Spleen (tissue), 7 donors: ENCODE results near the gene XDH.

Experiments used
- POLR2A ChIP-seq, 3 donors: fragments of 450-650 bp; IDR thresholded peaks; one replicate each; pipeline ENCODE4 v1.5.1; 2017; ENCODE audit warnings: antibody characterized with exemption in 3 of 3, mild to moderate bottlenecking in 1 of 3
- POLR2AphosphoS5 ChIP-seq, 3 donors: sonication (generic); formaldehyde crosslinking; IDR thresholded peaks; one replicate each; pipeline ENCODE4 v1.5.1; 2017; ENCODE audit warnings: antibody characterized with exemption in 3 of 3
- TF ChIP-seq, protein P1 (sequence below), 11 experiments: fragments of 200-600 bp in 7 of 11; fragments of 450-650 bp in 4 of 11; sonication (generic) in 4 of 11; IDR thresholded peaks in 8 of 11; conservative IDR thresholded peaks in 3 of 11; 1 replicate in 7 of 11; 2 replicates in 4 of 11; pipeline versions ENCODE4 v1.4.0 to v1.8.0; 2016 to 2021; ENCODE audit warnings: antibody characterized with exemption in 11 of 11, inconsistent platforms in 4 of 11, mild to moderate bottlenecking in 1 of 11
- donor health status: DM: no; HTN: no; CAD: no; lungs with moderate emphysema.
- donor health status: DM: no; HTN: no; CAD: no.
- donor health status: DM: no; HTN: no; CAD: no.

DNA sequence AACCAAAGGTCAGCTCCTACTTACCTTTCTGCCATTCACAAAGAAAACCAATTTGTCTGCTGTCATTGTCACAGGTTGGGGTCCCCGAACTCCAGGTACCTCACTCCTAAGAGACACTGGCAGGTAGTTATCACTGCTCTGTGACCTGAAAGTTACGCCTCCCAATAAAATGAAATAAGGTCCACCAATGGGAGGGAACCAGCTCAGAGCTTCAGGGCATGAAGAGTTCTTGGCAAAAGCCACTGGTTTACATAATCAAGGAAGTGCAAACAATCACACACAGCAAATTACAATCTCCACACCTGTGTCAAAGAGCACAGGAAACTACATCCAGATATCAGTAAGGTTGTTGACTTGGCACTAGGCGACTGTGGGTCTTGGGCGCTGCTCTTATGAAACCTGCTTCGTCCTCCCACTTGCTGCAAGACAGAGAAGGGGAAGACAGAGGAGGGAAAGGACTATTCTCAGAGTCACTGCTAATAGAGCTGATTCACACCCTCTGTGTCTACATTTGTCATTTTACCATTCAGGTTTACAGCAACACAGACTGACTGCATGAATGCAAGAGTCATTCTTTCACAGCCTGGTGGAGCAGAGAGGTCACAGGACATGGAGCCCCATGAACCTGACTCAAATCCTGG lies at the start of gene XDH:
- TF ChIP-seq, protein P1, sequence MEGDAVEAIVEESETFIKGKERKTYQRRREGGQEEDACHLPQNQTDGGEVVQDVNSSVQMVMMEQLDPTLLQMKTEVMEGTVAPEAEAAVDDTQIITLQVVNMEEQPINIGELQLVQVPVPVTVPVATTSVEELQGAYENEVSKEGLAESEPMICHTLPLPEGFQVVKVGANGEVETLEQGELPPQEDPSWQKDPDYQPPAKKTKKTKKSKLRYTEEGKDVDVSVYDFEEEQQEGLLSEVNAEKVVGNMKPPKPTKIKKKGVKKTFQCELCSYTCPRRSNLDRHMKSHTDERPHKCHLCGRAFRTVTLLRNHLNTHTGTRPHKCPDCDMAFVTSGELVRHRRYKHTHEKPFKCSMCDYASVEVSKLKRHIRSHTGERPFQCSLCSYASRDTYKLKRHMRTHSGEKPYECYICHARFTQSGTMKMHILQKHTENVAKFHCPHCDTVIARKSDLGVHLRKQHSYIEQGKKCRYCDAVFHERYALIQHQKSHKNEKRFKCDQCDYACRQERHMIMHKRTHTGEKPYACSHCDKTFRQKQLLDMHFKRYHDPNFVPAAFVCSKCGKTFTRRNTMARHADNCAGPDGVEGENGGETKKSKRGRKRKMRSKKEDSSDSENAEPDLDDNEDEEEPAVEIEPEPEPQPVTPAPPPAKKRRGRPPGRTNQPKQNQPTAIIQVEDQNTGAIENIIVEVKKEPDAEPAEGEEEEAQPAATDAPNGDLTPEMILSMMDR (IDR thresholded peaks at IDR 0.05 in 8 of 11, conservative IDR thresholded peaks at IDR 0.05 in 3 of 11) = no peak
- TF ChIP-seq POLR2AphosphoS5 (IDR thresholded peaks at IDR 0.05) = no peak
- no peak for TF ChIP-seq POLR2A (IDR thresholded peaks at IDR 0.05)
